NCI-H2029 (cell line): ENCODE results near the gene OR14I1.

Source experiments
- DNase-seq: peaks from one replicate; lab custom pipeline; 2025; lab: John Stamatoyannopoulos, UW

Gene OR14I1

DNA sequence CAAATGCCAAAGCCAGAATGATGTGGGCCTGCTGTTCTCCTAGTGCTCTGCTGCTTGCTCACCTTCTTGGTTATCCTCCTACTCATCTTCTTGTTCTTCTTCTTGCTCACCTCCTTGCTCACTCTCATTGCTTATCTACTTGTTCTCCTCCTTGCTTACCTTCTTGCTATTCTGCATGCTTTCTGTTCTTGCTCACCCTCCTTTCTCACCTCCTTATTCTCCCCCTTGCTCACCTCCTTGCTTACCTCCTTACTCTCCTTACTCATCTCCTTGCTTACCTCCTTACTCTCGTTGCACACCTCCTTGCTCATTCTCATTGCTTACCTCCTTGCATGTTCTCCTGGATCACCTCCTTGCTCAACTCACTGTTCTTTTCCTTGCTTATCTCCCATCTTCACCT, at the start of gene OR14I1:
OR14I1 (minus strand) TSS at position 53 of the 400 bp plus-strand sequence.
- DNase-seq = no peak

DNA sequence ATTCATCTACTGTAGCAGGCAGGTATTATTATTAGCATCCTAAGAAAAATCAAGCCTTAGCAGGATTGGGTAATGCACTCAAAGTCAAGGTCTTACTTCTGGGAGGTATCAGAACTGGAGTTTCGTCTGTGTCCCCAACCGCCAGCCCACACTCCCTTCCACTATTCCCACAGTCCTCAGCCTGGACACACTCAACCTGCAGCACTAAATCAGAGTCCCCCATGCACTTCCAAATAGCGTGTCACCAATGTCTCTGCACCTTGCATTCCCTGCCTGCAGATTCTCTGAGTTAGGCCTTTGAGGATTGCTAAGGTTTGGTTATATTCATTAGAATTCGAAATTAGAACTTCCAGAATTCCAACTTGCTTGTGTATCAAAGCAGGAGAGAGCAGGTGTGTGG, 49.1 kb upstream of the OR14I1 start:
- no peak for DNase-seq

DNA sequence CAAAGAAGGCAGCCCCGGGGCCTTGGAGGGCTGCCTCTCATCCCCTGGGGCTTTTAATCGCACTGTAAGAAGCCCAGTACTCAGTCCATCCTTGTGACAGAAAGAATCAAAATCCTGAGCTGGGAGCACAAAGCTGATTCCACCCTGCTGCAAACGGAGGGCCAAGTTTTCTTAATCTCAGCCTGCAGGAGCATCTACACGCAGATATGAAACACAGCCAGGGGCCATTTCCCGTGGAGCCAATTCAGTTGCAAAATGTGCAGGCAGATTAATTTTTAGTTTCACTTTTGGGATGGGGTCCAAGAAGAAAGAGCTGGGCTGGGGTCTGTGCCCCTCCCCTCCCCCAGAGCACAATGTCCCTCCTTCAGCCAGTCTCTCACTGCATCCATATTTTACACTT, 48.6 kb upstream of the OR14I1 start:
- no peak for DNase-seq

- no peak for DNase-seq
Measured at GRCh38 chr1:248750496-248750895, 47.9 kb upstream of the OR14I1 start.

GRCh38 chr1:248748211-248748610, 45.6 kb upstream of the OR14I1 start:
- no peak for DNase-seq

GRCh38 chr1:248740876-248741275, 38.3 kb upstream of the OR14I1 start:
- no peak for DNase-seq

- no peak for DNase-seq
Measured at GRCh38 chr1:248739572-248740205, 37.1 kb upstream of the OR14I1 start.

GRCh38 chr1:248737457-248737856, 34.9 kb upstream of the OR14I1 start:
- no peak for DNase-seq

DNA sequence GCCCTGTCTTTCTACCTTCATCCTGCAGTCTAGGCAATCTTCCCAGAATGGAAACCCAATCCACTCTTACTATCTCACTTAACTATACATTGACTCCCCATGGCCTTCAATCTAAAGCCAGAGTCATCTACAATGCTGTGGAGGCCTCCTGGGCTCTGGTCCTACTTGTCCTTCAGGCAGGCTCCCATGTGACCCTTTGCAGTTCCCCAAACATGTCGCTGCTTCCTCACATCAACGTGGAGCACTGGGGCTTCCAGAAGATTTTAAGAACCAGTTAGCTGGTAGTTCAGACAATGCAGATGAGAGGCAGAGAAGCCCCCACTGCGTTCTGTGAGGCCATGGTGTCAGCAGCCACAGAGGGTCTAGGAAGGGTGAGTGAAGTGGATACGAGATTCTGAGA, 34.4 kb upstream of the OR14I1 start:
- no peak for DNase-seq

- DNase-seq = no peak
Measured at GRCh38 chr1:248733566-248733965, 31.0 kb upstream of the OR14I1 start.

DNA sequence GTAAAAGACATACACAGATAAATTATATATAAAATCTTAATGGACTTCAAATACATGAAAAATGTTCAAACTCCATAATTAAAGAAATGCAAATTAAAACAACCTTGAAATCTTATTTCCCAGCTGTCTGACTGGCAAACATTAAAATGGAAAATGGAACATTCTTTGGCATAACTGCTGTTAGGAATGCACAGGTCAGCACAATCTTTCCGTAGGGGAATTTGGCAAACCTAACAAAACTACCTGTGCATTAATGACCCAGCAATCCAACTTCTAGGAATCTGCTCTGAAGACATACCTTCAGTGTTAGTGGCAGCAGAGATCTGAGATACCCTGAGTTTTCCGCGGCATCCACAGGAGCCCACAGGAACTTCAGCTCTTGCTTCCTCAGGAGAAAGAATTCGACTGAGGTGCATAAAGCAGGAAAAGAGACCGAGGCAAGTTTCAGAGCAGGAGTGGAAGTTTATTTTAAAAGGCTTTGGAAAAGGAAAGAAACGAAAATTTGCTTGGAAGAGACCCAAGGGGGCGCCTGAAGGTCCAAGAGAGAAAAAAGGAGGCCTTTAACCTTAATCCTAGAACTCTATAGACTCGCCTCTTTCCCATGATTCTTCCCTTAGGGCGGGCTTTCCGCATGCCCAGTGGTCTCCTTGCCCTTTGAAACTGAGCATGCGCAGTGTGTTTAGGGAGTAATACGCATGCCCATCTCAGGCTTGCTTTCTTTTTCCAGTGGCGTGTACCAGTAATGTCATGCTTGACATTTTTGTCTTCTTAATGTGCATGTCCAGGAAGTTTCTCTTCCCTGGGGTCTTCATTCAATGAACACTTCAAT, 28.2 kb upstream of the OR14I1 start:
- DNase-seq = no peak

GRCh38 chr1:248714248-248714647, 11.7 kb upstream of the OR14I1 start:
- no peak for DNase-seq

- no peak for DNase-seq
Measured at GRCh38 chr1:248710305-248710900, 7.8 kb upstream of the OR14I1 start.

DNA sequence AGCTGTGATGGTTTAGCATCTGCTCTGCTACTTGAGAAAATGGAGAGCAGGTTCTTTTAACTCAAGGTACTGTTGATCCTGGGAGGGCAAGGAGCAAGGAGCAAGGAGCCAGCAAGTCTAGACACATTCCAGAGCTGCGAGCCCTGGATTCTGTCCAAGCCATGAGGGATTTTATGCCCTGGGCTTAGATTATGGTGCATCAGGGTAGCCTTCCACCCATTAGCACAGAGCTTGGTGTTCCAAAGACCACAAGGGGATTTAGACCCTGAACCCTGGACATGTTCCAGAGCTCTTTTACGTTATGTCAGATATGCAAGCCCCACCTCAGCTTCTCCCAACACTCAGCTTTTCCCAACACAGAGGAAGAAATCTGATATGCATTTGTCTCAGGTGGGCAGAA, 2.0 kb upstream of the OR14I1 start:
- DNase-seq = no peak

DNA sequence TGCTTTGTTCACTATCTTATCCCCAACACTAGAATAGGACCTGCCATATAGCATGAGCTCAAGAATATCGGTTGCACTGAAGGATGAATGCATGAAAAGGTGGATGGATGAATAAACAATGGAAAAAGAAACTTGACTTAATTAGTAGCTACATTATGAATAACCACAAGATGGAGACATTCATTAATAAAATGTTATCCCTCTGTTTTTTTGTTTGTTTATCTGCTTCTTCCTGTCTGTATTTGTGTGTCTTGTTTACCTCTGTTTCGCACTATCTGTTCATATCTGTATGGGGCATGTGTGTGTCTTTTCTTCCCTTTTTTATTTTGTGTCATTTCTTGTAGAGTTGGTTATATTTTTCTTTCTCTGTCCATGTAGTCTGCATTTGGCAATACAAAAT, 1.1 kb upstream of the OR14I1 start:
- DNase-seq = no peak

GRCh38 chr1:248699099-248699498, 3.5 kb downstream of the OR14I1 start:
- no peak for DNase-seq

DNA sequence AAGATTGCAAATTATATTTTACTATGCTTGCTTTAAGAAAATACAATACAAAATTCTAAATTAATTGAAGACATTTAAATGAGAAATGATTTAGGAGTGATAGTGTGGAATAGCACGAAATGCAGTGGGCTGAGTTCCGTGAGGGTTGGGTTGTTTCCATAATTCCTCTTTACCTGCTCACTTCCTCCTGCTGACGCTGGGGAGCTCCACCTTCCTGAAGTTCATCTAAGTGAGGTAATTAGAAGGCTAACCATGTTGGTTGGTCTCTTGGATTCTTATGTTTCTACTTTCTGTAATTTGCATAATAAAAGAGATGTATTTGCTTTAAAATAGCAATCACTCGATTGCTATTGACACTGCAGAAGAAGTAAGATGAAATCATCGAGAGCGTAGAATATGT, 4.7 kb downstream of the OR14I1 start:
- DNase-seq = no peak

DNA sequence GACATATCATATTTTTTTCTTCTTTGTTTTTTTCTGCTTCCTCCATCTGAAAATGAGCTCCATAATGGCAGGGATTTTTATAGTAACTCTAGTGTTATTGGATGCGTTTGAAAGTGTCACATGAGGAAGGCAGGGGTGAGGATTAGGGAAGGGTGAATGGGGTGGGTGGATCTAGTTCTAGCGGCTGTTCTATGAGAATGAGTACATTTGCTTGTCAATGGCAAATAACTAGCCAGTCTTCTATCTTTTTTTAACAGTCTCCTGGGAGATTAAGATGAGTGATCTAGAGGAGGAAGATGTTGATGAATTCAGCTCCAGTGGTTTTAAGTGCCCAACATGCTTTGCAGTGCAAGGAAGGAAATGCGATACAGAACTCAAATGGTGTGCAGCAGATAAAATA, 5.8 kb downstream of the OR14I1 start:
- DNase-seq = no peak

DNA sequence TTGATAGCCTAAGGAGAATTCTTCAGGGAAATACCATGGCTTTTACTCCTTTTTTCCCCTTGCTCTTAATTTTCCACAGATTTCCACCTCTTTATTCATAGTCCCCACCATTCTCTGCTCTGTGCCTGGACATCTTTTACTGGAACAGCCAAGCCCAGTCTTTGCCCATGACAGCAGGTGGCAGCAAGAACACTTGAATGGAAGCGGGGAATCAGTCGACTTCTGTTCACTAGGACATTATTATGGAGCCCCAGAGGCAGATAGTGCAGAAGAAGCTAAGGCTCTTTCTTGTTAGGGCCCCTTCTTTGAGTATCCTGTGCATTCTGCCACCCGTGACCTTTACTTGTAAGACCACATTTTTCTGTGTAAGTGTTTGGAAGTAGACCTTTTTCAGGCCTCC, 6.3 kb downstream of the OR14I1 start:
- DNase-seq = no peak

DNA sequence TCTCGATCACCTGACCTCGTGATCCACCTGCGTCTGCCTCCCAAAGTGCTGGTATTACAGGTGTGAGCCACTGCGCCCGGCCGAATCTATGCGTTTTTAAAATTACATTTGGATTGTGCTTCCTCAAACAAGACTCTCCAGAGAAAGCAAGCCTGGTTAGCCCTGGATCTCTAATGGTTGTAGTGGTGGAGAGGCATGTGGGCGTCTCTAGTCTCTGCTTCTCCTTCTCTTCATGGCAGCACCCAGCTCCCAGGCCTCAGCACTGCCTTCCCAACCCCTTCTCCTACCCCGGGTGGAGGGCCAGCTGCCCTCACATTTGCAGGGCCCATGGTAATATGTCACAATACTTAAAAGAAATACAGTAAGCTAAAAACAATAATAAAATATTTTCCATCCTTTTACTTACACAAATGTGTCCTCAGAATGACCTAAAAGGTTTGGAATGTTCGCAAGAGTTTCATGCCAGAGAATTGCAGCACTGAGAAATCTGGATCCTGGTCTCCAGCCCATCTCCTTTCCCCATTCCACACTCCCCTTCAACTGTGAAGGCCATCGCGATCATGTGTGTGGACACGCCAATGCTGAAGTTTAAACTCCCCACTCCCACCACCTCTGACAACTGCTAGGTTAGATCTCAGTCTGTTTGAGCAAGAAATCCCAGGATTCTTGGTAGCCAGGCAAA, 7.0 kb downstream of the OR14I1 start:
- no peak for DNase-seq

DNA sequence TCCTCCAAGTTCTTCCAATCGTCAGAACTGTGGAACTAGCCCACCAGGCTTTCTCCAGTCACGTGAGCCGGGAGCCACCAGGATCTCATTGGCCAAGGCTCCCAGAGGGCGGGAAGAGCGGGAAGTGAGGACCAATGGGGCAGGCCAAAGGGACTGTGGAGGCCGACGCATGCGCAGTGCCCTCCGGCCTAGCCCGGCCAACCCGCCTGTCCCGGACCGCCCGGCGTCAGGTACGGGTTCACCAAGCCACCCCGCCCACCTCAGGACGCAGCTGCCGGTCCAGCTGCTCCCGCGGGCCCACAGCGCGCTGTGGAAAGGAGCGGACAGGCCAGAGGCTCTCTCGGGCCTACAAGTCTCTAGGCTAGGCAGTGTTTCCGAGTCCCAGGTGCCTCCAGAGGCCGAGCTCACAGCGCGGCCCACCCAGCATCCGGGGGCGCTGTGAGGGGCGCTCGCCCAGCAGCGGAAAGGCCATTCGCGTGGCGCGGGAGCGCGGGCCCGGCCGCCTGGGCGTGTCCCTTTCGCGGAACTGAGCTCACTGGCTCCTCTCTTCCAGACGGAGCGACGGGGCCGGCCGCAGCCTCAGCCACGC, 10.9 kb downstream of the OR14I1 start:
- DNase-seq = no peak

DNA sequence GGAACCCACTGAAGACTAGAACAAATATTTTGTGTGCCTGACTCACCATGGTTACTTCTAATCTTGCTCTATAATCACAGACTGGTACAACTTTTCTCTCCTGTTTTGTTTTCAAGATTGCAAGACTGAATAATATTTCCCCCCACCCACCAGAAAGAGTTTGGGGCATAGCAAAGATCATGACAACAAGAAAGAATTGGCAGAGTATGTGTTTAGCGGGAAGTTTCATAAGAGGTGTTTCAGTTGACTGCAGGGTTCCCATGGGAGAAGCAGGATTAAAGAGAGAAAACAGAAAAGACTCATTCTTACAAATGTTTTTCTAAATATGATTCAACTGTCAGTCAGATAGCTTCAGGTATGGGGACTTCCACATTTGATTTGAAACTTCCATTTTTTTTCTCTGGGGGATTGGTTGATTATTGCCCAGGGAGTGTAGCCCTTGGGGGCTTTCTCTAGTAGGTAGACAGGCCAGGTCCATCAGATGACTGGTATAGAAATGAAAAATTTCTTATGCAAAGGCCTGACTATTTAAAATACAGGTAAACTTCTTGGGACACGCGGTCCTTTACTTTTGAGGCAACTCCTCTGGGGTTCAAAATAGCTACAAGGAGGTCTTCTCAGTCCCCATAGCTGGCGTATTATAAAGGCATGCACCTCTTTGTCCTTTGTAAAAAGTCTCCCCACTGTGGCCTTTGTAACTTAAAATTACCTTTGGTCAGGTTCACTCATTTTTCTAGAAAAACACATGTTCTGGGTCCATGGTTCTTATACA, 13.9 kb downstream of the OR14I1 start:
- DNase-seq = no peak
